ENCODE results near the gene PRG3.

GRCh38 chr11:57340039-57340615 lies 40.8 kb downstream of the PRG3 start:
- no peak for TF ChIP-seq NFE2L1 (CRISPR knock-in tag; IDR thresholded peaks at IDR 0.05)
- TF ChIP-seq ZNF671 (CRISPR knock-in tag; IDR thresholded peaks at IDR 0.05), result no peak
- no peak for TF ChIP-seq TEAD4 (CRISPR knock-in tag; IDR thresholded peaks at IDR 0.05)
- TF ChIP-seq USF1 (CRISPR knock-in tag; IDR thresholded peaks at IDR 0.05), result no peak
- no peak for TF ChIP-seq CTCF (IDR thresholded peaks at IDR 0.05)

All from WTC11 (cell line).